Left ventricle myocardium superior (tissue), 1 donor: ENCODE measurements around the gene PEX3. TPM values are rescaled to one million over a fixed set of nuclear protein-coding genes. Genes with fewer than 3 reads are reported as not detected.
A peak's percentile ranks its signal among the peaks of the same experiment; 100 is the strongest.

ENCODE experiments used
- ATAC-seq: fragments of 200-7000 bp; cut with Tn5 transposase; one replicate; pipeline ENCODE4 v1.9.1; 2020; ENCODE audit warnings: mild to moderate bottlenecking, moderate library complexity
- DNase-seq: peaks from one replicate; pipeline ENCODE4 v3.0.0-alpha.2; 2020
- intact Hi-C: fragments of 100-400 bp; cut with micrococcal nuclease; formaldehyde crosslinking; loops from one replicate; pipeline ENCODE4 v1.11.0; 2022
- total RNA-seq: library from RNA; stranded (reverse); fragmentation: NEBNext Ultra II Directional; extraction: Animal tissue kit (Norgen Biotek cat#: 25700); gene quantifications from one replicate; pipeline ENCODE4 v1.2.1, GENCODE V29; 2021
- donor health status: DM: no; HTN: yes; CAD: no; lungs with severe emphysema.

The PEX3 gene
- total RNA-seq, 1 donor from 2014 or later: 21.7 TPM

- no peak for ATAC-seq
- DNase-seq: no peak
- intact Hi-C loops: no loop called here
Measured at GRCh38 chr6:143528164-143528811, 77.7 kb downstream of the PEX3 start.

- no peak for DNase-seq
- intact Hi-C loops: no loop called here
- no peak for ATAC-seq
Measured at GRCh38 chr6:143529095-143529494, 78.5 kb downstream of the PEX3 start.

GRCh38 chr6:143531720-143532499 lies 81.3 kb downstream of the PEX3 start:
- intact Hi-C loops: no loop called here
- ATAC-seq (no peak), DNase-seq (no peak)

- intact Hi-C loops: no loop called here
- ATAC-seq: no peak
- no peak for DNase-seq
Measured at GRCh38 chr6:143535189-143535614, 84.6 kb downstream of the PEX3 start.

GRCh38 chr6:143536461-143536865 lies 85.9 kb downstream of the PEX3 start:
- intact Hi-C loops: no loop called here

GRCh38 chr6:143536866-143537691 lies 86.5 kb downstream of the PEX3 start:
- intact Hi-C loops: no loop called here
- ATAC-seq (peak; percentile 82), DNase-seq (peak; percentile 81)

More at GRCh38 chr6:143536461-143536865, 85.9 kb downstream of the PEX3 start:
- ATAC-seq (peak; percentile 77), DNase-seq (peak; percentile 67)

GRCh38 chr6:143538374-143538773 lies 87.8 kb downstream of the PEX3 start:
- DNase-seq (no peak), ATAC-seq (no peak)
- intact Hi-C loops: no loop called here

GRCh38 chr6:143539106-143539505 lies 88.5 kb downstream of the PEX3 start:
- ATAC-seq (no peak), DNase-seq (no peak)
- intact Hi-C loops: no loop called here

- DNase-seq (no peak), ATAC-seq (no peak)
- intact Hi-C loops: no loop called here
Measured at GRCh38 chr6:143539734-143540133, 89.1 kb downstream of the PEX3 start.

GRCh38 chr6:143540192-143540591 lies 89.6 kb downstream of the PEX3 start:
- intact Hi-C loops: no loop called here

More at GRCh38 chr6:143540192-143540591, 89.6 kb downstream of the PEX3 start:
- ATAC-seq (no peak), DNase-seq (no peak)

Other genes with a start within 250 kb of the PEX3 start
- 1.9 TPM for gene ADAT2, start 110 bp upstream of the PEX3 start, total RNA-seq
- 35.0 TPM for gene FUCA2, start 60.9 kb downstream of the PEX3 start, total RNA-seq
- 88.1 TPM for gene PHACTR2, start 227.2 kb downstream of the PEX3 start, total RNA-seq